Upper lobe of left lung (tissue), 6 donors: ENCODE data around the gene KIAA0586. TPM values are rescaled to one million over a fixed set of nuclear protein-coding genes. Genes with fewer than 3 reads are reported as not detected.

Experiments used
- ATAC-seq, 2 donors: fragments of 200-7000 bp; cut with Tn5 transposase; one replicate each; pipeline ENCODE4 v1.9.1; 2022; ENCODE audit warnings: mild to moderate bottlenecking in 2 of 2, moderate library complexity in 2 of 2; ENCODE audit not compliant: low FRiP score in 2 of 2
- DNase-seq, 2 donors: peaks; one replicate each; pipeline ENCODE4 v3.0.0-alpha.2; 2019 to 2020
- H3K27ac ChIP-seq, 4 donors: fragments of 200-600 bp; sonication (generic); one replicate each; pipeline ENCODE4 v1.5.1; 2016 to 2019
- H3K27me3 ChIP-seq, 4 donors: fragments of 200-600 bp; sonication (generic); one replicate each; pipeline ENCODE4 v1.5.1; 2017 to 2019
- H3K36me3 ChIP-seq, 4 donors: fragments of 200-600 bp; sonication (generic); one replicate each; pipeline ENCODE4 v1.5.1; 2016 to 2019
- H3K4me1 ChIP-seq, 4 donors: fragments of 200-600 bp; sonication (generic); one replicate each; pipeline ENCODE4 v1.5.1; 2018 to 2019
- H3K4me3 ChIP-seq, 4 donors: fragments of 200-600 bp; sonication (generic); one replicate each; pipeline ENCODE4 v1.5.1; 2017 to 2019; ENCODE audit warnings: mild to moderate bottlenecking in 2 of 4, moderate library complexity in 1 of 4
- H3K9me3 ChIP-seq, 4 donors: fragments of 200-600 bp; sonication (generic); one replicate each; pipeline ENCODE4 v1.5.1; 2018 to 2019
- EP300 ChIP-seq, 4 donors: sonication (generic); formaldehyde crosslinking; IDR thresholded peaks; one replicate each; pipeline ENCODE4 v1.5.1; 2017; ENCODE audit warnings: antibody characterized with exemption in 4 of 4, control low read depth in 2 of 4
- POLR2A ChIP-seq, 4 donors: fragments of 450-650 bp; IDR thresholded peaks; one replicate each; pipeline ENCODE4 v1.5.1; 2016 to 2017; ENCODE audit warnings: antibody characterized with exemption in 4 of 4, mild to moderate bottlenecking in 2 of 4
- POLR2AphosphoS5 ChIP-seq, 2 donors: sonication (generic); formaldehyde crosslinking; IDR thresholded peaks; one replicate each; pipeline ENCODE4 v1.5.1; 2017; ENCODE audit warnings: antibody characterized with exemption in 2 of 2
- WGBS, 2 donors: methylation state at CpG; one replicate each; pipeline ENCODE4 v1.1.5; 2017 to 2018; 5-methylcytosine and 5-hydroxymethylcytosine counted together
- total RNA-seq, 6 donors: library from RNA; depleted of rRNA in 4 of 6; stranded (reverse); fragments of >200 nt in 4 of 6; gene quantifications; one replicate each; pipeline versions ENCODE4 v1.1.0 to v1.2.1, GENCODE V29; 2016 to 2021
- TF ChIP-seq, protein P1 (sequence below), 6 experiments: fragments of 450-650 bp in 4 of 6; fragments of 200-600 bp in 2 of 6; sonication (generic) in 2 of 6; IDR thresholded peaks; one replicate each; pipeline ENCODE4 v1.5.1; 2016 to 2019; ENCODE audit warnings: antibody characterized with exemption in 6 of 6
- donor health status: DM: no; HTN: no; CAD: no; lungs with moderate emphysema.
- donor health status: DM: no; HTN: yes; CAD: no; lungs with severe emphysema.

Gene KIAA0586
- total RNA-seq, 6 donors from 2014 or later = 9.2 to 29.3 (median 12.2) TPM

GRCh38 chr14:58593977-58594376 lies 166.5 kb downstream of the KIAA0586 start:
- DNase-seq (no peak), ATAC-seq (no peak)
- TF ChIP-seq POLR2AphosphoS5 (IDR thresholded peaks at IDR 0.05) (no peak), POLR2A (IDR thresholded peaks at IDR 0.05) (no peak), EP300 (IDR thresholded peaks at IDR 0.05) (no peak)
- TF ChIP-seq, protein P1, sequence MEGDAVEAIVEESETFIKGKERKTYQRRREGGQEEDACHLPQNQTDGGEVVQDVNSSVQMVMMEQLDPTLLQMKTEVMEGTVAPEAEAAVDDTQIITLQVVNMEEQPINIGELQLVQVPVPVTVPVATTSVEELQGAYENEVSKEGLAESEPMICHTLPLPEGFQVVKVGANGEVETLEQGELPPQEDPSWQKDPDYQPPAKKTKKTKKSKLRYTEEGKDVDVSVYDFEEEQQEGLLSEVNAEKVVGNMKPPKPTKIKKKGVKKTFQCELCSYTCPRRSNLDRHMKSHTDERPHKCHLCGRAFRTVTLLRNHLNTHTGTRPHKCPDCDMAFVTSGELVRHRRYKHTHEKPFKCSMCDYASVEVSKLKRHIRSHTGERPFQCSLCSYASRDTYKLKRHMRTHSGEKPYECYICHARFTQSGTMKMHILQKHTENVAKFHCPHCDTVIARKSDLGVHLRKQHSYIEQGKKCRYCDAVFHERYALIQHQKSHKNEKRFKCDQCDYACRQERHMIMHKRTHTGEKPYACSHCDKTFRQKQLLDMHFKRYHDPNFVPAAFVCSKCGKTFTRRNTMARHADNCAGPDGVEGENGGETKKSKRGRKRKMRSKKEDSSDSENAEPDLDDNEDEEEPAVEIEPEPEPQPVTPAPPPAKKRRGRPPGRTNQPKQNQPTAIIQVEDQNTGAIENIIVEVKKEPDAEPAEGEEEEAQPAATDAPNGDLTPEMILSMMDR (IDR thresholded peaks at IDR 0.05) = no peak
- no peak overlapping the region for H3K27ac ChIP-seq
- no peaks in the 10 kb centered on the region for H3K9me3 ChIP-seq
- no peaks in the 10 kb centered on the region for H3K36me3 ChIP-seq
- 85 to 96% methylated on average over 3 to 4 of the region's 4 CpGs for WGBS, 2 donors
- no peaks in the 10 kb centered on the region for H3K4me1 ChIP-seq
- H3K4me3 ChIP-seq = no peak overlapping the region
- no peaks in the 10 kb centered on the region for H3K27me3 ChIP-seq

GRCh38 chr14:58597041-58597440 lies 169.5 kb downstream of the KIAA0586 start:
- TF ChIP-seq, protein P1 (IDR thresholded peaks at IDR 0.05) = no peak
- TF ChIP-seq POLR2AphosphoS5 (IDR thresholded peaks at IDR 0.05) (no peak), EP300 (IDR thresholded peaks at IDR 0.05) (no peak), POLR2A (IDR thresholded peaks at IDR 0.05) (no peak)
- WGBS, 2 donors = 86 to 89% methylated on average over 4 of the region's 4 CpGs
- no peak for ATAC-seq
- no peak overlapping the region for H3K27ac ChIP-seq
- H3K9me3 ChIP-seq = no peaks in the 10 kb centered on the region
- no peaks in the 10 kb centered on the region for H3K4me1 ChIP-seq
- H3K4me3 ChIP-seq = no peak overlapping the region
- no peak for DNase-seq
- H3K27me3 ChIP-seq = no peaks in the 10 kb centered on the region
- no peaks in the 10 kb centered on the region for H3K36me3 ChIP-seq

- Histone ChIP-seq H3K27me3 (no peaks in the 10 kb centered on the region), H3K36me3 (no peaks in the 10 kb centered on the region), H3K9me3 (no peaks in the 10 kb centered on the region), H3K4me1 (no peaks in the 10 kb centered on the region), H3K4me3 (no peak overlapping the region), H3K27ac (no peak overlapping the region)
- DNase-seq = no peak
- TF ChIP-seq POLR2A (IDR thresholded peaks at IDR 0.05) = no peak
- TF ChIP-seq, protein P1 (IDR thresholded peaks at IDR 0.05) = no peak
- TF ChIP-seq POLR2AphosphoS5 (IDR thresholded peaks at IDR 0.05) = no peak
- TF ChIP-seq EP300 (IDR thresholded peaks at IDR 0.05) = no peak
- whole genome bisulfite sequencing, 2 donors = 75 to 82% methylated on average over 4 of the region's 4 CpGs
- no peak for ATAC-seq
These were observed 170.7 kb downstream of the KIAA0586 start for GRCh38 chr14:58598028-58598803.

GRCh38 chr14:58598804-58599525 lies 171.4 kb downstream of the KIAA0586 start:
- Histone ChIP-seq H3K9me3 (no peaks in the 10 kb centered on the region), H3K4me1 (no peaks in the 10 kb centered on the region), H3K27ac (no peak overlapping the region), H3K4me3 (no peak overlapping the region), H3K36me3 (no peaks in the 10 kb centered on the region), H3K27me3 (no peaks in the 10 kb centered on the region)
- no peak for ATAC-seq
- no peak for DNase-seq
- TF ChIP-seq POLR2AphosphoS5 (IDR thresholded peaks at IDR 0.05) = no peak
- TF ChIP-seq EP300 (IDR thresholded peaks at IDR 0.05) = no peak
- 86 to 87% methylated on average over 11 of the region's 11 CpGs for whole genome bisulfite sequencing, 2 donors

- Histone ChIP-seq H3K36me3 (no peaks in the 10 kb centered on the region), H3K4me1 (no peaks in the 10 kb centered on the region), H3K4me3 (no peak overlapping the region), H3K9me3 (no peaks in the 10 kb centered on the region), H3K27me3 (no peaks in the 10 kb centered on the region), H3K27ac (no peak overlapping the region)
- WGBS, 2 donors = 75 to 94% methylated on average over 2 of the region's 2 CpGs
- DNase-seq (no peak), ATAC-seq (no peak)
- TF ChIP-seq POLR2A (IDR thresholded peaks at IDR 0.05) (no peak), POLR2AphosphoS5 (IDR thresholded peaks at IDR 0.05) (no peak), EP300 (IDR thresholded peaks at IDR 0.05) (no peak)
- TF ChIP-seq, protein P1 (IDR thresholded peaks at IDR 0.05) = no peak
These were observed 172.2 kb downstream of the KIAA0586 start for GRCh38 chr14:58599707-58600106.
